ENCODE results near the gene HPRT1. TPM values are rescaled to one million over a fixed set of nuclear protein-coding genes. Genes with fewer than 3 reads are reported as not detected.
A peak's percentile ranks its signal among the peaks of the same experiment; 100 is the strongest.

The HPRT1 gene
- polyA plus RNA-seq, 4 donors: 44.4 to 49.8 (median 47.5) TPM

DNA sequence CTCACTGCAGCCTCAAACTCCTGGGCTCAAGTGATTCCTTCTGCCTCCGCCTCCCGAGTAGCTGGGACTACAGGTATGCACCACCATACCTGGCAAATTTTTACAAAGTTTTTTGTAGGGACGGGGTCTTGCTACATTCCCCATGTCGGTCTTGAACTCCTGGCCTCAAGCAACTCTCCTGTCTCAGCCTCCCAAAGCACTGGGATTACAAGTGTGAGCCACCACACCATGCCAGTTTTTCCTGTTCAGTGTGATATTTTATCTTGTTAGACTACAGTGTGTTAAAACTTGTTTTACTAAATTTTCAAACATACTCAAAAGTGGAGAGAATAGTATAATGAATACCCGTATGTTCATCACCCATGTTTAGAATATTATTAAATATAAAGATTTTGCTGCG, 12.1 kb downstream of the HPRT1 start:
- no peak for DNase-seq (ENCODE audit: low read depth in 4 of 4, low spot score in 3 of 4)

DNA sequence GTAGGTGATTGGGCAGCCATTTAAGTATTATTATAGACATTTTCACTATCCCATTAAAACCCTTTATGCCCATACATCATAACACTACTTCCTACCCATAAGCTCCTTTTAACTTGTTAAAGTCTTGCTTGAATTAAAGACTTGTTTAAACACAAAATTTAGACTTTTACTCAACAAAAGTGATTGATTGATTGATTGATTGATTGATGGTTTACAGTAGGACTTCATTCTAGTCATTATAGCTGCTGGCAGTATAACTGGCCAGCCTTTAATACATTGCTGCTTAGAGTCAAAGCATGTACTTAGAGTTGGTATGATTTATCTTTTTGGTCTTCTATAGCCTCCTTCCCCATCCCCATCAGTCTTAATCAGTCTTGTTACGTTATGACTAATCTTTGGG, 16.3 kb downstream of the HPRT1 start:
- no peak for DNase-seq (ENCODE audit: low read depth in 4 of 4, low spot score in 3 of 4)

GRCh38 chrX:134478374-134478773, 18.4 kb downstream of the HPRT1 start:
- no peak for DNase-seq (ENCODE audit: low read depth in 4 of 4, low spot score in 3 of 4)

- no peak for DNase-seq (ENCODE audit: low read depth in 4 of 4, low spot score in 3 of 4)
Measured at GRCh38 chrX:134480061-134480460, 20.1 kb downstream of the HPRT1 start.

DNA sequence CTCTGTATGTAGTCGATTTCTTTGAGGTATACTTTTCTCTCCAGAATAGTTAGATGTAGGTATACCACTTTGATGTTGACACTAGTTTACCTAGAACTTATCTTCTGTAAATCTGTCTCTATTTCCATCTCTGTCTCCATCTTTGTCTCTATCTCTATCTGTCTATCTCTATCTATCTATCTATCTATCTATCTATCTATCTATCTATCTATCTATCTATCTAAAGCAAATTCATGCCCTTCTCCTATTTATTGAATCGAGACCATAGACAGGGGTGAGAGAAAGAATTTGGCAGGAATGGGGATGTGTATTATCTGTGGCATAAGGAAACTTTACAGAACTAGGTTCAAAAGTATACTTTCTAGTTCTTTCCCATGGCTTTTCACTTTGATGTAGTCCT, 21.4 kb downstream of the HPRT1 start:
- DNase-seq (ENCODE audit: low read depth in 4 of 4, low spot score in 3 of 4): no peak

DNA sequence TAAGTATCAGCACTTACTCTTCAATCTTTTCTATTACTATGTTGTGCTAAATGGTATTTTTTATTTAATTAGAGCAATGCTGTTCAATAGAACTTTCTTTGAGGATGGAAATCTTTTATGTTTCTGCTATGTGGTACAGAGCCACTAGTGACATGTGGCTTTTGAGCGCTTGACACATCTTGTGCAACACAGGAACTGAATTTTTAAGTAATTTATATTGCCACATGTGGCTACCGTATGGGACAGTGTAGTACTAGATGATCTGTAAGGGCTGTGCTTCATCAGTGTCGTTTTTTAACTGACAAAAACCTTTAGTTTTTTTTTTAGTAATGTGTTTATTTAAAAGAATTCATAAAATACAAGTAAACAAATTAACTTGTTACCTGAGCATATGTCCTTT, 22.4 kb downstream of the HPRT1 start:
- DNase-seq (ENCODE audit: low read depth in 4 of 4, low spot score in 3 of 4): no peak

DNA sequence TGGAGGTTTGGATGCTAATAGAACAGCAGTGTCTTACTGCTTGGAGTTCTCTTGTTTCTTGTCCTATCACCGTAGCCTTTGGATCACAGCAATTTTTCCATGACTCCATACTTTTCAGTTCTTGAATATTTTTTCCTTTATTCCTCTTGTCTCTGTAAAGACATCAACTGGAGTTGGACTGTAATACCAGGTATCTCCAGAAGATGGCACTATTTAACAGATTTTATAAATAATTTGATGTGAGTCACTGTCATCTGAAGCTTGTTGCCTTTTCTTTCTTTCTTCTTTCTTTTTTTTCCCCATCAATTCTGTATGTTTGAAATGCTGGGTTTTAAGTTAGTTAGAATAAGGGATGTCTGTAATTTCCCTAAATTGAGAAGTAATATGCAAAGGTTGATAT, 24.1 kb downstream of the HPRT1 start:
- no peak for DNase-seq (ENCODE audit: low read depth in 4 of 4, low spot score in 3 of 4)

DNA sequence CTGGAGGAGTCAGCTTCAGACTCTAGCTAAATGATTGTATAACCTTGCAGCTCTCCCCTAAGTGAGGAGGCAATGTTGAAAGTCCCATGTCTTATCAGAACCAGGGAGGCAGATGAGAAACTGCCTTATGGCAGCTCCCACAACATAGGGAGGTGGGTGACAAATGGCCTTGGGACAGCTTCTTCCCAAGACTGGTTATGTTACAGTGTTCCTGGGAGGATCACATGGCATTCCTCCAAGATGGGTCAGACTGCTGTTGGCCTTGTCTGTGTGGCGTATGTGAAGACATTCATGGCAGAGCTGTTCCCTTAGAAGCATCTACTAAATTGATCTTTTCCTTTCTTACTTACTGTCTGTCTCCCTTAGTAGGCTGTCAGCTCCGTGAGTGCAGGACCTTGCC, 42.0 kb downstream of the HPRT1 start:
- peak in 1 of 4 donors; percentile 1 for DNase-seq (ENCODE audit: low read depth in 4 of 4, low spot score in 3 of 4)

DNA sequence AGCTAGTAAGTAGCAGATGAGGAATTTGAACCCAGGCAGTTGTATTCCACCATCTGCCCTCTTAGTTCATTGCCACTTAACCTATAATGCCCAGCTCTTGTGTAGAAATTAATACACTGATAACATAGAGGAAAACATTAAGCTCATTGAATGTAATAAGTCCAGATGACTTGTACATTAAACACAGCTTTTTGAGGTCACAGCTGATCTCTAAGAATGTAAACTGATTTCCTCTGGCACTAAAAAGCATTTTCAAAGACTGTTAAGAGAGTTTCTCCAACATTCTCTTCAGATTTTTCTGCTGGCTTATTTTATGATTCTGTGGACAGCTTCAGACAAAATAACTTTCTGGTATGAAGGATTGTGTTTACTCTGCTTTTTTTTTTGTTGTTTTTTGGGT, 42.7 kb downstream of the HPRT1 start:
- DNase-seq (ENCODE audit: low read depth in 4 of 4, low spot score in 3 of 4): no peak

DNA sequence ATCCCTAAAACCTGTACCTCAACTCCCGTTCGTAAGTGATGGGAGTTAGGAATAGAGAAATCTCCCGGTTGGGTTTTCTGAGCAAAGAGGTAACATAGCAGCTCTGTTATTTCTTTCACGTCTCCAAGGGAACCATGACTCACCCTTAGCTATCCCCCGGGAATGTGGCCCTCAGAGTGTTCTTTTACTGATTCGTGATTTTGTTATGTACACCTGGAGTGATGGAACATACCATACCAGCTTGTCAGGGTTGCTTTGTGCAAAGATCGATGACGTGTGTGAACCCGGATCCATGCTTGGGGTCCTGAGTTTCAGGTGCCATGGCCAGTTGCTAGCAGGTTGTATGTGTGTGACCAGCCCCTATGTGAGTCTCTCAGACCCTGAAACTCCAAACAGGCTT, 52.6 kb downstream of the HPRT1 start:
- no peak for DNase-seq (ENCODE audit: low read depth in 4 of 4, low spot score in 3 of 4)

GRCh38 chrX:134513091-134513490, 53.1 kb downstream of the HPRT1 start:
- no peak for DNase-seq (ENCODE audit: low read depth in 4 of 4, low spot score in 3 of 4)

DNA sequence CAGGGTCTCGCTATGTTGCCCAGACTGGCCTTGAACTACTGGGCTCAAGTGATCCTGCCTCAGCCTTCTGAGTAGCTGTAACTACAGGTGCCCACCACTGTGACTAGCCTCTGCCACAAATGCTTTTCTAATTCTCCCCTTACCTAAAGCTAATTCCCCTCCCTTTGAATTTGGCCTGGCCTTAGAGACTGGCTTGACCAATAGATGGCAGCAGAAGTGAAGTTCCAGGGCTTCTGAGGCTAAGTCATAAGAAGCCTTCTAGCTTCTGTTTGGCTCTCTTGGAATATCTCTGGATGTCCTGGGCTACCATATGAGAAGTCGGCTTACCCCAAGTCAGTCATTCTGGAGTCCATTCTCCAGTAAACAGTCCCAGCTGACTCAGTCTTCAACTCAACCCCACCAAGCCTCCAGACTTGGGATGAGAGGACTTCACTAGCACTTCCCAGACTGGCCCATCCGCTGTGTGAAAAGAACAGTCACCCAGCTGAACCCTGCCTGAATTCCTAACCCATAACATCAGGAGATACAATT, 61.0 kb downstream of the HPRT1 start:
- no peak for DNase-seq (ENCODE audit: low read depth in 4 of 4, low spot score in 3 of 4)

GRCh38 chrX:134524181-134524580, 64.2 kb downstream of the HPRT1 start:
- no peak for DNase-seq (ENCODE audit: low read depth in 4 of 4, low spot score in 3 of 4)

DNA sequence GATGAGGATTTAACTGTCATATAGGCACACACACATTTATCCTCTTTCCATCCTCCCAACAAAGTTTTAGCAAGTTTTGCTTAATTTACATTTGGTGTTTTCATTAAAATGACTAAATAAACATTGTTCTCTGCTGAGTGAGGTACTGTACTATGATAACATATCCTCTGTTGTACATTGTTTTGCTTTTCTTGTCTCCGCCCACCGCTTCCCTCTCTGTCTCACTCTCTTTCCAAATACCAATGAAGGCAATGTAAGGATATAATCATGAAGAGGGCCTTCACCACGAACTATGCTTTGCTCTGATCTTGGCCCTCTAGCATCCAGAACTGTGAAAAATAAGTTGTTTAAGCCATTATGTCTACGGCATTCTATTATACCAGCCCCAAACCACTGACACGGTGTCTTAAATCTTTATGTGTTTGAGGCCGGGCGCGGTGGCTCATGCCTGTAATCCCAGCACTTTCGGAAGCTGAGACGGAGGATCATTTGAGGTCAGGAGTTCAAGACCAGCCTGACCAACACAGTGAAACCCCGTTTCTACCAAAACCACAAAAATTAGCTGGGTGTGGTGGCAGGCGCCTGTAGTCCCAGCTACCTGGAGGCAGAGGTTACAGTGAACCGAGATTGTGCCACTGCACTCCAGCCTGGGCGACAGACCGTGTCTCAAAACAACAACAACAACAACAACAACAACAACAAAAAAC, 65.3 kb downstream of the HPRT1 start:
- no peak for DNase-seq (ENCODE audit: low read depth in 4 of 4, low spot score in 3 of 4)

DNA sequence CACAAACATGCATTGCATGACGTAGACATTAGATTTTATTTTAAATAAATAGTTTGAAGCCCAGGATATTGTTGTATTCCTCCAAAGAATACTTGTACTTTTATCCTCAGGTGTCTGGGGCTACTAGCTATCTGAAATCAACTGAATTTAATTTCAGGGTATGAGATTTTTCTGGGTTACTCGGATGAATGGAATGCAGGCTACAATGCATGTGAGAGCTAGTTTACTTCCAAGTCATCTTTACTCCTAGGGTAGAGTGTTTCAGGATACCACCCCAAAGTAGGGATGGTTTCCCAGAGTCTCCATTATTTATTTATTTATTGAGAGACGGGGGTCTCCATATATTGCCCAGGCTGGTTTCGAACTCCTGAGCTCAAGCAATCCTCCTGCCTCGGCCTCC, 66.4 kb downstream of the HPRT1 start:
- DNase-seq (ENCODE audit: low read depth in 4 of 4, low spot score in 3 of 4): no peak

DNA sequence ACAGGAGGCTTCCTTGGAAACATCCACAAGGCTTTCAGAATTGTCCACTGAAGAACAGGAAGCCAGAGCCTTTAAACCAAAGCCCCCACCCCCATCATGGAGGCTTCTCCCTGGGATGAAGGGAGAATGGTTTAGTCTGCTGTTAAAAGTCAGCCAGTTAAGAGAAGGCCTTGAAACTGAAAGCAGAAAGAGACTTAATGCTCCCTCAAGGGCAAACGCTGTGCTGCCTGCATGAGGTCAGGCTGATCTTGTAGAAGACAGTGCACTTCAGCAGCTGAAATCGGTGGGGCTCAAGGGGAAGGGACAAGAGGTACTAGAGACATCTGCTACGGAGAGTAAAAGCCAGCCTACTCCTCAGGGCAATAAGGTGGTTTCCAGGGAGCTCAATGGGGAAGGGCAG, 69.0 kb downstream of the HPRT1 start:
- no peak for DNase-seq (ENCODE audit: low read depth in 4 of 4, low spot score in 3 of 4)

- DNase-seq (ENCODE audit: low read depth in 4 of 4, low spot score in 3 of 4): no peak
Measured at GRCh38 chrX:134529481-134529880, 69.5 kb downstream of the HPRT1 start.

DNA sequence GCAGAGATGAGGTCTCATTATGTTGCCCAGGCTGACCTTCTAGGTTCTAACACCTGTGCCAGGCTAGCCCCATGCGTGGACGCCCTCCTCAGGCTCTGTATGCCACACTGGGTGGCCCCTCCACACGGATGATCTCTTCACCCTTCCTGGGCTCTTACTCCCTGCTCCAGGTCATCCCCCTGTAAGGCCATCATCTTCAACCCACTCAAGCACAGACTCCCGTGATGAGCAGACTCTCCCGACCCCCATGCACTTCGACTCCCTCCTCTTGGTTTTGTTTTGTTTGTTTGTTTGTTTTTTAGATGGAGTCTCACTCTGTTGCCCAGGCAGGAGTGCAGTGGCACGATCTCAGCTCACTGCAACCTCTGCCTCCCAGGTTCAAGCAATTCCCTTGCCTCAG, 70.9 kb downstream of the HPRT1 start:
- DNase-seq (ENCODE audit: low read depth in 4 of 4, low spot score in 3 of 4): no peak

DNA sequence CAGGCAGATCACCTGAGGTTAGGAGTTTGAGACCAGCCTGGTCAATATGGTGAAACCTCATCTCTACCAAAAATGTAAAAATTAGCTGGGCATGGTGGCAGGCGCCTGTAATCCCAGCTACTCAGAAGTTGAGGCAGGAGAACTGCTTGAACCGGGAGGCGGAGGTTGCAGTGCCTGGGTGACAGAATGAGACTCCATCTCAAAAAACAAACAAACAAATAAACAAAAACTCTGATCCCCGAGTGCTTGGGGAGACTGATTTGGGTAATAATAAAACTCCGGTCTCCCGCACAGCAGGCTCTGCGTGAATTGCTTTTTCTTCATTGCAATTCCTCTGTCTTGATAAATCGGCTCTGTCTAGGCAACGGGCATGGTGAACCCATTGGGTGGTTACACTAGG, 73.4 kb downstream of the HPRT1 start:
- no peak for DNase-seq (ENCODE audit: low read depth in 4 of 4, low spot score in 3 of 4)

DNA sequence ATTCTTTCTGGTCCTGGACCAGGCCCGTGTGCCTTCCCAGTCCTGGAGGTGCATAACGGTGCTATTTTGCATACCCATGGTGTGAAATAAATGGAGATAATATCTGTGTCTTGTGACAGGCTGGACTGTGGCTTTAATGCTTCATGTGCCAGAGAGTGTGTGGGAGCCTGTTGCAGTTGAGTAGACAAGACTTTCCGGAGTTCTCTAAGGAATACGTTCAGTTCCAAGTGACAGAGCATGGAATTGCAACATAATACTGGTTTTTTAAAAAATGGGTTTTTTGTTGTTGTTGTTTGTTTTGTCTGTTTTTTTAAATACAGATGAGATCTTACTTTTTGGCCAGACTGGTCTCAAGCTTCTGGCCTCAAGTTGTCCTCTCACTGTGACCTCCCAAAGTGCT, 74.0 kb downstream of the HPRT1 start:
- DNase-seq (ENCODE audit: low read depth in 4 of 4, low spot score in 3 of 4): no peak

DNA sequence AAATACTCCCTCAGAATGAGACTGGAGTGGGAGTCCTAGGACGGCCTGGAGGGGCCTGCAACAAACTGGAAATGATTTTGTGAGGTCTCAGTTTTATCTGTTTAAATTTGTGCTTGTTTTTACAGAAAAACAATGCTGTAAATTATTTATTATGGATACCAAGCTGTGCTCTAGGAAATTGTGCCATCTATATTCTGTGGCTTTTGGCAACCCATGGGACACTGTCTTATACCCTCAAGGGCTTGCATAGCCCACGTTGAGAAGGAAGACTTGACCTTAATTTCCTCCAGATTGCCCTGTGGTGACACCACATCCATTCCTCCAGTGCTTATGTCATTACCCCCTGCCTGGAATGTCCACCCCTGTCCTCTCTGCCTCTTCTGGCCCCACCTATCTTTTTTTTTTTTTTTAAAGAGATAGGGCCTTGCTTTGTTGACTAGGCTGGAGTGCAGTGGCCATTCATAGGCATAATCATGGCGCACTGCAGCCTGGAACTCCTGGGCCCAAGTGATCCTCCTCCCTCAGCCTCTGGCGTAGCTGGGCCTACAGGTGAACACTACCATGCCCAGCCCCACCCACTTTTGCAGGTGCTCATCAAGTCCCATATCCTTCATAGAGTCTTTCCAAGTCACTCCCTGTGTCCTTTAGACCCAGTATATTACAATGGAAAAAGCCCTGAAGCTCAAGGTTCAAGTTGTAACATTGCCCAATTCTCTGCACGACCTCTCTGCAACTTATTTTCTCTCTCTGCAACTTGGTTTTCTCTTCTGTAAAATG, 77.4 kb downstream of the HPRT1 start:
- DNase-seq (ENCODE audit: low read depth in 4 of 4, low spot score in 3 of 4): no peak

DNA sequence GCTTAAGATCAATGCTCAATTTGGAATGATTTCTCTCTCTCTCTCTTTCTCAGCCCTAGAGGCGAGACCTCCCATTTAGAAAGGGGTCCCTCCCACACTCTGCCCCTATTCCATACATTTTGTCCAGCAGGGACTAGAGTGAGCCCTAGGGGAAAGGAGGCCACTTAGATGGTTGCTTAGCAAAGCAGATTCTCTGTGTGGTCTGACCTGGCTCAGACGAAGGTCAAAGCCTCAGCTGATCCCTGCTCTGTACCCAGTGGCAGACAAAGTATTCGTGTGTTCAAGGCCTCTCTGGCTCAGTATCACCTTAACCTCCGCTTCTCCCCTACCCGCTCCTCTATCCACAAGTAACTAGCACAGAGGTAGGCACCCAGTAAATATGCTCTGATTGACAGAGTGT, 78.4 kb downstream of the HPRT1 start:
- no peak for DNase-seq (ENCODE audit: low read depth in 4 of 4, low spot score in 3 of 4)
